ENCODE measurements around the gene LTB4R2. TPM values are rescaled to one million over a fixed set of nuclear protein-coding genes. Genes with fewer than 3 reads are reported as not detected.

Gene LTB4R2
- total and polyA plus RNA-seq, 2 of the 8 experiments (the other 6 are each of a cell fraction or from before 2014, with no cell fraction given): 5.3 to 6.7 TPM

DNA sequence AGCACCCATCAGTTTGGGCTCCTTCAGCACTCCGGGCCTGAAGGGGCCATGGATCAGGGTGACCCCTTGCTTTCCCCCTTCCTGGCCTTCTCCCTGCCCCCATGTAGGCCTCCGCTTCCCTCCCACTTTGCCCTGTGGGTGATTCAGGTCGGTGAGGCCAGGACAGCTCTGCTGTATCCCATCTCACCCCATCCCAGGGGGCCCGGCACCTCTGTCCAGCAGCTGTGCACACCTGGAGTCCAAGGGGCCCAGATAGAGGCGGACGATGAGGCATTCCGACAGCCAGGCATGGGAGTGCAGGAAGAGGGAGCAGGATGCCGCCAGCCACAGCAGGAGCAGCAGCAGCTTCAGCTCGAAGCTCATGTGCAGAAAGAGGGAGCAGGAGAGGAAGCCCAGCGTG is 12.7 kb downstream of the LTB4R2 start (continued):
- no peak for TF ChIP-seq CTBP2 (IDR thresholded peaks at IDR 0.05; ENCODE audit: borderline replicate concordance, insufficient read depth, insufficient read length, low read length)
- no peak for TF ChIP-seq SAP30 (IDR thresholded peaks at IDR 0.05; ENCODE audit: insufficient read depth, insufficient replicate concordance, low read length)
- TF ChIP-seq, protein P1, sequence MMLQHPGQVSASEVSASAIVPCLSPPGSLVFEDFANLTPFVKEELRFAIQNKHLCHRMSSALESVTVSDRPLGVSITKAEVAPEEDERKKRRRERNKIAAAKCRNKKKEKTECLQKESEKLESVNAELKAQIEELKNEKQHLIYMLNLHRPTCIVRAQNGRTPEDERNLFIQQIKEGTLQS (IDR thresholded peaks at IDR 0.05; ENCODE audit: insufficient read depth, low read depth, low read length): no peak
- TF ChIP-seq JUND (IDR thresholded peaks at IDR 0.05; ENCODE audit: low read length): no peak
- TF ChIP-seq POLR2A (IDR thresholded peaks at IDR 0.05; ENCODE audit: control extremely low read depth in 1 of 2, low read depth in 2 of 2, low read length in 2 of 2): no peak
- TF ChIP-seq CBX8 (IDR thresholded peaks at IDR 0.05; ENCODE audit: borderline replicate concordance, low read depth, low read length): no peak
